ENCODE results near the gene PVR. TPM values are rescaled to one million over a fixed set of nuclear protein-coding genes. Genes with fewer than 3 reads are reported as not detected.

The PVR gene
- total RNA-seq, 1 experiment from 2014 or later, result 15.0 TPM

GRCh38 chr19:44697670-44698034, 53.9 kb downstream of the PVR start (continued):
- TF ChIP-seq ZNF425 (CRISPR knock-in tag; conservative IDR thresholded peaks at IDR 0.05), result no peak
- no peak for TF ChIP-seq NR2C2 (CRISPR knock-in tag; IDR thresholded peaks at IDR 0.05)
- no peak for TF ChIP-seq IRF2 (CRISPR knock-in tag; IDR thresholded peaks at IDR 0.05; ENCODE audit: borderline replicate concordance, low read depth)
- no peak for TF ChIP-seq IRF1 (CRISPR knock-in tag; IDR thresholded peaks at IDR 0.05)
- TF ChIP-seq CBFB (CRISPR knock-in tag; IDR thresholded peaks at IDR 0.05; ENCODE audit: low read depth), result no peak
- TF ChIP-seq TEAD1 (CRISPR knock-in tag; IDR thresholded peaks at IDR 0.05), result no peak
- TF ChIP-seq NR1H2 (CRISPR knock-in tag; IDR thresholded peaks at IDR 0.05), result no peak
- no peak for TF ChIP-seq STAT6 (CRISPR knock-in tag; conservative IDR thresholded peaks at IDR 0.05; ENCODE audit: low read depth)
- TF ChIP-seq ZNF121 (CRISPR knock-in tag; IDR thresholded peaks at IDR 0.05), result no peak
- TF ChIP-seq SMAD3 (CRISPR knock-in tag; IDR thresholded peaks at IDR 0.05; ENCODE audit: borderline replicate concordance), result no peak

- CTCF ChIA-PET, result interaction anchor here (2.7 kb wide), 1 partner anchor 72 kb away, joined by 8 read pairs; no protein-coding TSS in a partner anchor
- Mint-ChIP-seq H3K4me3 (no peak within 1 kb of the TSS), H3K4me1 (peaks cover 16% of the 10 kb centered on the region), H3K9me3 (no peaks in the 10 kb centered on the region), H3K36me3 (no peaks in the 10 kb centered on the region), H3K27ac (no peak within 1 kb of the TSS), H3K27me3 (ENCODE audit: low read depth) (peaks cover 4% of the 10 kb centered on the region; the same call in 1 of the 2 replicates)
- ATAC-seq, result no peak
- TF ChIP-seq ZNF121 (CRISPR knock-in tag; IDR thresholded peaks at IDR 0.05) (peak; percentile 13; the same call in 1 of the 2 replicates), ATF1 (CRISPR knock-in tag; IDR thresholded peaks at IDR 0.05) (no peak), ESRRA (CRISPR knock-in tag; IDR thresholded peaks at IDR 0.05; ENCODE audit: borderline replicate concordance) (no peak)
- DNase-seq (ENCODE audit: low spot score), result no peak
- POLR2A ChIA-PET, result no interaction called here
These were observed 54.9 kb downstream of the PVR start, which contains the start of gene CEACAM16 for GRCh38 chr19:44698492-44699201. Gene CEACAM16, plus strand, starts transcription at chr19:44699151. Its CDS starts 2,306 bp downstream, at chr19:44701457.

GRCh38 chr19:44700547-44700946, 56.8 kb downstream of the PVR start:
- peaks cover 16% of the 10 kb centered on the region for H3K4me1 Mint-ChIP-seq
- no peak overlapping the region for H3K4me3 Mint-ChIP-seq
- DNase-seq (ENCODE audit: low spot score), result no peak
- H3K36me3 Mint-ChIP-seq, result no peaks in the 10 kb centered on the region
- peaks cover 4% of the 10 kb centered on the region; the same call in 1 of the 2 replicates for H3K27me3 Mint-ChIP-seq (ENCODE audit: low read depth)
- no peak for ATAC-seq
- no peak for TF ChIP-seq PREB (CRISPR knock-in tag; IDR thresholded peaks at IDR 0.05; ENCODE audit: borderline replicate concordance)
- no peak overlapping the region for H3K27ac Mint-ChIP-seq
- POLR2A ChIA-PET, result no interaction called here
- no peaks in the 10 kb centered on the region for H3K9me3 Mint-ChIP-seq
- CTCF ChIA-PET, result interaction anchor here (0.8 to 1.5 kb wide), 2 partner anchors 11 to 71 kb away, joined by 4 to 6 read pairs; no protein-coding TSS in a partner anchor
